Ovary (tissue), 3 donors: ENCODE measurements around the gene UNC119B.

Experiments
- EP300 ChIP-seq: sonication (generic); formaldehyde crosslinking; IDR thresholded peaks from one replicate; pipeline ENCODE4 v1.6.1; 2017; ENCODE audit warnings: antibody characterized with exemption
- POLR2A ChIP-seq: fragments of 450-650 bp; IDR thresholded peaks from one replicate; pipeline ENCODE4 v1.6.1; 2017; ENCODE audit warnings: antibody characterized with exemption, mild to moderate bottlenecking, moderate library complexity
- TF ChIP-seq, protein P1 (sequence below), 3 donors: fragments of 450-650 bp in 2 of 3; fragments of 200-600 bp in 1 of 3; IDR thresholded peaks; one replicate each; pipeline versions ENCODE4 v1.5.1 to v1.8.0; 2016 to 2022; ENCODE audit warnings: antibody characterized with exemption in 3 of 3, mild to moderate bottlenecking in 1 of 3
- donor health status: DM: no; HTN: no; CAD: no.

GRCh38 chr12:120766566-120766965 is 56.3 kb downstream of the UNC119B start:
- TF ChIP-seq POLR2A (no peak), EP300 (no peak)
- TF ChIP-seq, protein P1, sequence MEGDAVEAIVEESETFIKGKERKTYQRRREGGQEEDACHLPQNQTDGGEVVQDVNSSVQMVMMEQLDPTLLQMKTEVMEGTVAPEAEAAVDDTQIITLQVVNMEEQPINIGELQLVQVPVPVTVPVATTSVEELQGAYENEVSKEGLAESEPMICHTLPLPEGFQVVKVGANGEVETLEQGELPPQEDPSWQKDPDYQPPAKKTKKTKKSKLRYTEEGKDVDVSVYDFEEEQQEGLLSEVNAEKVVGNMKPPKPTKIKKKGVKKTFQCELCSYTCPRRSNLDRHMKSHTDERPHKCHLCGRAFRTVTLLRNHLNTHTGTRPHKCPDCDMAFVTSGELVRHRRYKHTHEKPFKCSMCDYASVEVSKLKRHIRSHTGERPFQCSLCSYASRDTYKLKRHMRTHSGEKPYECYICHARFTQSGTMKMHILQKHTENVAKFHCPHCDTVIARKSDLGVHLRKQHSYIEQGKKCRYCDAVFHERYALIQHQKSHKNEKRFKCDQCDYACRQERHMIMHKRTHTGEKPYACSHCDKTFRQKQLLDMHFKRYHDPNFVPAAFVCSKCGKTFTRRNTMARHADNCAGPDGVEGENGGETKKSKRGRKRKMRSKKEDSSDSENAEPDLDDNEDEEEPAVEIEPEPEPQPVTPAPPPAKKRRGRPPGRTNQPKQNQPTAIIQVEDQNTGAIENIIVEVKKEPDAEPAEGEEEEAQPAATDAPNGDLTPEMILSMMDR (IDR thresholded peaks at IDR 0.05): no peak
